Gastroesophageal sphincter (tissue), 4 donors: Measurements from ENCODE around the gene SMIM35. TPM values are rescaled to one million over a fixed set of nuclear protein-coding genes. Genes with fewer than 3 reads are reported as not detected.

Source experiments
- ATAC-seq: fragments of 150-250 bp; one replicate; pipeline ENCODE4 v1.9.1; 2016; ENCODE audit warnings: mild to moderate bottlenecking, moderate library complexity
- H3K27ac ChIP-seq, 4 donors: fragments of 200-600 bp; sonication (generic) in 3 of 4; 1 replicate in 3 of 4; 2 replicates in 1 of 4; pipeline ENCODE4 v1.5.1; 2016 to 2019
- H3K27me3 ChIP-seq: fragments of 200-600 bp; sonication (generic); one replicate; pipeline ENCODE4 v1.5.1; 2019
- H3K36me3 ChIP-seq, 2 donors: fragments of 200-600 bp; sonication (generic); one replicate each; pipeline ENCODE4 v1.5.1; 2019; ENCODE audit warnings: control low read depth in 1 of 2
- H3K4me1 ChIP-seq, 3 donors: fragments of 200-600 bp; sonication (generic); 1 replicate in 2 of 3; 2 replicates in 1 of 3; pipeline ENCODE4 v1.5.1; 2016 to 2019; ENCODE audit warnings: control low read depth in 2 of 3
- H3K4me3 ChIP-seq, 2 donors: fragments of 200-600 bp; sonication (generic); one replicate each; pipeline ENCODE4 v1.5.1; 2019; ENCODE audit warnings: mild to moderate bottlenecking in 1 of 2, moderate library complexity in 1 of 2
- H3K9me3 ChIP-seq, 3 donors: fragments of 200-600 bp; sonication (generic); one replicate each; pipeline ENCODE4 v1.5.1; 2017 to 2019; ENCODE audit warnings: control low read depth in 2 of 3
- EP300 ChIP-seq: sonication (generic); formaldehyde crosslinking; IDR thresholded peaks from one replicate; pipeline ENCODE4 v1.6.1; 2017; ENCODE audit warnings: antibody characterized with exemption, mild to moderate bottlenecking
- POLR2A ChIP-seq, 2 donors: fragments of 450-650 bp; IDR thresholded peaks; one replicate each; pipeline ENCODE4 v1.6.1; 2017; ENCODE audit warnings: antibody characterized with exemption in 2 of 2, mild to moderate bottlenecking in 2 of 2, moderate library complexity in 1 of 2
- POLR2AphosphoS5 ChIP-seq: sonication (generic); formaldehyde crosslinking; IDR thresholded peaks from one replicate; pipeline ENCODE4 v1.6.1; 2017; ENCODE audit warnings: antibody characterized with exemption
- WGBS, 2 donors: methylation state at CpG; one replicate each; pipeline ENCODE4 v1.1.5; 2018; ENCODE audit warnings: low coverage in 1 of 2; 5-methylcytosine and 5-hydroxymethylcytosine counted together
- total RNA-seq, 4 donors: library from RNA; depleted of rRNA; stranded (reverse); fragments of >200 nt; gene quantifications; one replicate each; pipeline ENCODE4 v1.1.0, GENCODE V29; 2016
- TF ChIP-seq, protein P1 (sequence below), 4 experiments: fragments of 200-600 bp in 2 of 4; fragments of 450-650 bp in 2 of 4; sonication (generic) in 1 of 4; IDR thresholded peaks; one replicate each; pipeline ENCODE4 v1.5.1; 2017 to 2019; ENCODE audit warnings: antibody characterized with exemption in 4 of 4, mild to moderate bottlenecking in 2 of 4, moderate library complexity in 2 of 4

SMIM35 gene
- total RNA-seq, 4 donors from 2014 or later = 0.13 TPM; not detected in 3

DNA sequence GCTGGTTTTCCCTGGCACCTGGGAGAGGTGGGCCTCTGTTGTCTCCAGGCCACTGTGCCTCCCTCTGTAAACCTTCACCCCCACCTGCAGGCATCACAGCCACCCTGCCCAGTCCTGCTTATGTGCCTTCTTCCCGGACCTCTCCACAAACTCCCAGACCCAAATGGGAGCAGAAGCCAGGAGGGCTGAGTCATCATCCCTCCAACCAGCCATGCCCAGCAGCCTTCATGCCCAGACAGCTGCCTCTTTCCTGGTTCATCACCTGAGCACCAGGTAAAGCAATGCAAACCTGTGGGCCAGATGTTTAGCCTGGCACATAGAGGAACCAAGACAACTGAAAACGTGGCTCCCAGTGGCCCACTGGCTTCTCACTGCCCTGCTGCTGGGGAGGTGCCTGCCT is 12.0 kb downstream of the SMIM35 start:
- WGBS, 2 donors = no CpG with 5 or more reads among the region's 2 CpGs
- H3K27ac ChIP-seq = no peak overlapping the region
- ATAC-seq = no peak
- no peak overlapping the region for H3K4me3 ChIP-seq
- no peaks in the 10 kb centered on the region for H3K36me3 ChIP-seq
- TF ChIP-seq POLR2AphosphoS5 = no peak
- TF ChIP-seq EP300 = no peak
- TF ChIP-seq, protein P1, sequence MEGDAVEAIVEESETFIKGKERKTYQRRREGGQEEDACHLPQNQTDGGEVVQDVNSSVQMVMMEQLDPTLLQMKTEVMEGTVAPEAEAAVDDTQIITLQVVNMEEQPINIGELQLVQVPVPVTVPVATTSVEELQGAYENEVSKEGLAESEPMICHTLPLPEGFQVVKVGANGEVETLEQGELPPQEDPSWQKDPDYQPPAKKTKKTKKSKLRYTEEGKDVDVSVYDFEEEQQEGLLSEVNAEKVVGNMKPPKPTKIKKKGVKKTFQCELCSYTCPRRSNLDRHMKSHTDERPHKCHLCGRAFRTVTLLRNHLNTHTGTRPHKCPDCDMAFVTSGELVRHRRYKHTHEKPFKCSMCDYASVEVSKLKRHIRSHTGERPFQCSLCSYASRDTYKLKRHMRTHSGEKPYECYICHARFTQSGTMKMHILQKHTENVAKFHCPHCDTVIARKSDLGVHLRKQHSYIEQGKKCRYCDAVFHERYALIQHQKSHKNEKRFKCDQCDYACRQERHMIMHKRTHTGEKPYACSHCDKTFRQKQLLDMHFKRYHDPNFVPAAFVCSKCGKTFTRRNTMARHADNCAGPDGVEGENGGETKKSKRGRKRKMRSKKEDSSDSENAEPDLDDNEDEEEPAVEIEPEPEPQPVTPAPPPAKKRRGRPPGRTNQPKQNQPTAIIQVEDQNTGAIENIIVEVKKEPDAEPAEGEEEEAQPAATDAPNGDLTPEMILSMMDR (IDR thresholded peaks at IDR 0.05) = no peak
- no peak for TF ChIP-seq POLR2A (IDR thresholded peaks at IDR 0.05)
- H3K9me3 ChIP-seq = no peaks in the 10 kb centered on the region
- H3K4me1 ChIP-seq = no peaks in the 10 kb centered on the region
- H3K27me3 ChIP-seq = peaks cover 46% of the 10 kb centered on the region

DNA sequence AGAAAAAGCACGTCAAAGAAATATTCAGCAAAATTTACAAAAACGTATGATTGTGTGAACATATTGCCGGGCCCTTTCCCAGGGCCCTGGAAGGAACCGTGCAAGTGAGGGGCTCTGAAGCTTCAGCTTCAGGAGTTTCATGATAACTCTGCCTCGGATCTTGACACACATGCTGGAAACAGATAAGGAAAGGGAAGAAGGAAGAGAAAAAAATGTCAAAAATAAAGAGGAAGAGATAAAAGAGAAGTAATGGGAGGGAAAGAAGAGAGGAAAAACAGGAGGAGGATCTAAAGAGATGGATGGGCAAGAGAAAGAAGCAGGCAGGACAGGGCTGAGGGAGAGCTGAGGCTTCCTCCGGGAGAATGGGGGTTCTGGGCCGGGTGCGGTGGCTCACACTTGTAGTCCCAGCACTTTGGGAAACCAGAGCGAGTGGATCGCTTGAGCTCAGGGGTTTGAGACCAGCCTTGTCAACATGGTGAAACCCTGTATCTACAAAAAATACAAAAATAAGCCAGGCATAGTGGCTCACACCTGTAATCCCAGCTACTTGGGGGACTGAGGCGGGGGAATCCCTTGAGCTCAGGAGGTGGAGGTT is 12.6 kb downstream of the SMIM35 start:
- no peaks in the 10 kb centered on the region for H3K36me3 ChIP-seq
- H3K9me3 ChIP-seq = no peaks in the 10 kb centered on the region
- 68 to 85% methylated on average over 8 to 9 of the region's 11 CpGs for WGBS, 2 donors
- H3K27ac ChIP-seq = no peak overlapping the region
- H3K27me3 ChIP-seq = peaks cover 42% of the 10 kb centered on the region
- TF ChIP-seq, protein P1 (IDR thresholded peaks at IDR 0.05) = no peak
- TF ChIP-seq POLR2AphosphoS5 (no peak), POLR2A (IDR thresholded peaks at IDR 0.05) (no peak), EP300 (no peak)
- ATAC-seq = no peak
- no peaks in the 10 kb centered on the region for H3K4me1 ChIP-seq
- no peak overlapping the region for H3K4me3 ChIP-seq

DNA sequence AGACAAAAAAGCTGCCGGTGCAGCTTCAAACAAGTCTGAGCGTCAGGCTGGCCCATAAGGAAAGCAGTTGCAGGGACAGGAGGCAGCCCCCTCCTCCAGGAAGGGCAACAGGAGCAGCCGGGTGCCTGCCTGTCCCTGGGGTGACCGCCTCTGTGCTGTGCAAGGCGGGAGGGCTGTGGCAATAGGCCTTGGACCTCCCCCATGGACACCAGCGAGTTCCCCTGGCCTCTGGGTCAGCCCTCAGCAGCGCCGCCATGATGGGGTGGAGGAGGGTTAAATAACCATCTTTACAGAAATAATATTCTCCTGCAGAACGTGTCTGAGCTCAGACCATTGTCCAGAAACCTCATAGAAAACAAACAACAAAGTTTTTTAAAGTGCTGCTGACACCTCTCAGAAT is 13.2 kb downstream of the SMIM35 start:
- peaks cover 42% of the 10 kb centered on the region for H3K27me3 ChIP-seq
- H3K9me3 ChIP-seq = no peaks in the 10 kb centered on the region
- no peak overlapping the region for H3K4me3 ChIP-seq
- no peak overlapping the region for H3K27ac ChIP-seq
- no peaks in the 10 kb centered on the region for H3K36me3 ChIP-seq
- no peak for TF ChIP-seq EP300
- TF ChIP-seq POLR2AphosphoS5 = no peak
- TF ChIP-seq, protein P1 (IDR thresholded peaks at IDR 0.05) = no peak
- TF ChIP-seq POLR2A (IDR thresholded peaks at IDR 0.05) = no peak
- no peaks in the 10 kb centered on the region for H3K4me1 ChIP-seq
- WGBS, 2 donors = 78% methylated on average over 4 of the region's 9 CpGs; no CpG with 5 or more reads in 1 of the 2 donors
- ATAC-seq = no peak

DNA sequence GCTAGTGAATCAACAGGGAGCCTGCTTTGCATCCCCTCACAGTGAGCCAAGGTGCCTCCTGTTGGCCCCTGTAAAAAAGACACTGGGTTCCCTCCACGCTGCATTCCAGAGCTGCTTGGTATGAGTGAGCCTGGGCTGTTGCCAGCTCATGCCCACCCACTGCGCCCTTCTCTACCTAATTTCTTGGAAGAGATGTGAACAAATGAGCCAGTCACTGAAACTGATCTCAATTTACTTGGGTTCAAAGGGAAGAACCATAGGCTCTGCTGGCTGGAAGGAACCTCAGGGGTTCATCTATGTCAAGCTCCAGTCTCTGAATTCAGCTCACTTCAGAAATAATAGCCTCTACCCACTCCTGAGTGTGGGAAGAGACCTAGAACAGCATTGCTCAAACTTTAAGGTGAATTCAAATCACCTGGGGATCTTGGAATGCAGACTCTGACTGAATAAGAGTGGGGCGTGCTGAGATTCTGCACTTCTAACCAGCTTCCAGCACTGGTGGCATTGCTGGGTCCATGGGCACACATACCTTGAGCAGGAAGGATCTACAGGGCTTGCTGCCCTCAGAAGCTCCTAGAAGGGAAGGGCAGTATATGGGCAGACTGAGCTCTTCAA is 15.2 kb downstream of the SMIM35 start:
- Histone ChIP-seq H3K4me3 (no peak overlapping the region), H3K9me3 (no peaks in the 10 kb centered on the region), H3K36me3 (no peaks in the 10 kb centered on the region), H3K4me1 (no peaks in the 10 kb centered on the region), H3K27me3 (peaks cover 41% of the 10 kb centered on the region), H3K27ac (no peak overlapping the region)
- ATAC-seq = no peak
- no peak for TF ChIP-seq POLR2A (IDR thresholded peaks at IDR 0.05)
- TF ChIP-seq EP300 = no peak
- TF ChIP-seq POLR2AphosphoS5 = no peak
- TF ChIP-seq, protein P1 (IDR thresholded peaks at IDR 0.05) = no peak
- 80% methylated on average over 2 of the region's 3 CpGs; no CpG with 5 or more reads in 1 of the 2 donors for WGBS, 2 donors
